Natural killer cell (primary cell): ENCODE results near the gene SERPINE2. TPM values are rescaled to one million over a fixed set of nuclear protein-coding genes. Genes with fewer than 3 reads are reported as not detected.

Source experiments
- ATAC-seq, 3 donors: fragments of 150-1000 bp in 2 of 3; fragments of 200-7000 bp in 1 of 3; cut with Tn5 transposase; 1 replicate in 1 of 3; 2 replicates in 2 of 3; pipeline ENCODE4 v1.10.0; 2021; ENCODE audit warnings: mild to moderate bottlenecking in 2 of 3, moderate library complexity in 2 of 3
- DNase-seq, 2 donors: peaks; one replicate each; pipeline versions ENCODE4 v3.0.0 to v3.0.0-alpha.2; 2013 to 2021; ENCODE audit warnings: mixed read lengths in 1 of 2
- H3K27ac ChIP-seq: one replicate; pipeline ENCODE4 v1.5.1; 2013; ENCODE audit warnings: mild to moderate bottlenecking, low read length
- H3K27me3 ChIP-seq: one replicate; pipeline ENCODE4 v1.6.1; 2013; ENCODE audit warnings: low read length; ENCODE audit not compliant: control insufficient read depth, insufficient read depth
- H3K36me3 ChIP-seq: one replicate; pipeline ENCODE4 v1.6.1; 2013; ENCODE audit warnings: low read length; ENCODE audit not compliant: control insufficient read depth, insufficient read depth
- H3K4me1 ChIP-seq: one replicate; pipeline ENCODE4 v1.6.1; 2013; ENCODE audit warnings: low read length; ENCODE audit not compliant: control insufficient read depth, insufficient read depth
- H3K4me3 ChIP-seq: one replicate; pipeline ENCODE4 v1.5.1; 2013; ENCODE audit warnings: low read length
- H3K9me3 ChIP-seq: one replicate; pipeline ENCODE4 v1.6.1; 2013; ENCODE audit warnings: low read length; ENCODE audit not compliant: control insufficient read depth, insufficient read depth
- H3K27ac Mint-ChIP-seq, 2 donors: one replicate each; pipeline ENCODE4 v1.8.0; 2022; ENCODE audit warnings: mild to moderate bottlenecking in 2 of 2, mixed read lengths in 2 of 2, moderate library complexity in 1 of 2
- H3K27me3 Mint-ChIP-seq, 2 donors: one replicate each; pipeline ENCODE4 v1.8.0; 2022; ENCODE audit warnings: low read depth in 2 of 2, mixed read lengths in 2 of 2
- H3K36me3 Mint-ChIP-seq: one replicate; pipeline ENCODE4 v1.8.0; 2022; ENCODE audit warnings: mixed read lengths
- H3K4me1 Mint-ChIP-seq, 2 donors: one replicate each; pipeline ENCODE4 v1.8.0; 2022; ENCODE audit warnings: mixed read lengths in 2 of 2
- H3K4me3 Mint-ChIP-seq: one replicate; pipeline ENCODE4 v1.8.0; 2022; ENCODE audit warnings: mild to moderate bottlenecking, moderate library complexity, mixed read lengths
- H3K9me3 Mint-ChIP-seq, 2 donors: one replicate each; pipeline ENCODE4 v1.8.0; 2022; ENCODE audit warnings: mixed read lengths in 2 of 2
- CTCF ChIP-seq: fragments of 200-600 bp; IDR thresholded peaks from one replicate; pipeline ENCODE4 v1.8.0; 2022; ENCODE audit warnings: antibody characterized with exemption
- WGBS: methylation state at CpG from one replicate; pipeline ENCODE4 v1.1.7; 2013; ENCODE audit warnings: missing lambda C conversion rate; ENCODE audit not compliant: insufficient coverage; 5-methylcytosine and 5-hydroxymethylcytosine counted together
- intact Hi-C: fragments of 100-400 bp; cut with micrococcal nuclease; formaldehyde crosslinking; loops from one replicate; pipeline ENCODE4 v1.14.2; 2022
- total RNA-seq, 4 donors: library from RNA; stranded (reverse); fragments of 120-200 nt in 1 of 4; gene quantifications; one replicate each; pipeline versions ENCODE4 v1.2.3 to v1.2.4, GENCODE V29; 2013 to 2022

The SERPINE2 gene
- total RNA-seq, 3 donors from 2014 or later (not counting 1 experiment from before 2014, with no cell fraction given): 3.5 to 14.6 (median 8.4) TPM

- Histone ChIP-seq H3K27ac (peak overlapping the region; percentile 19), H3K4me1 (peaks cover 42% of the 10 kb centered on the region), H3K9me3 (no peaks in the 10 kb centered on the region), H3K36me3 (no peaks in the 10 kb centered on the region), H3K4me3 (peak overlapping the region; percentile 85), H3K27me3 (no peaks in the 10 kb centered on the region)
- intact Hi-C loops: loop anchor here (1.0 kb wide), 2 partner anchors 12 to 184 kb away; partner anchors contain the start of gene MRPL44
- TF ChIP-seq CTCF: no peak
- H3K4me3 Mint-ChIP-seq: peak overlapping the region; percentile 95
- DNase-seq (peak in 1 of 2 donors; percentile 29), ATAC-seq (no peak)
- H3K36me3 Mint-ChIP-seq: no peaks in the 10 kb centered on the region
- 100% methylated on average over 1 of the region's 4 CpGs for WGBS
- H3K9me3 Mint-ChIP-seq: no peaks in the 10 kb centered on the region
- H3K27ac Mint-ChIP-seq: peak overlapping the region; percentile 81 to 93
- peaks cover 41 to 44% of the 10 kb centered on the region in 2 donors for H3K4me1 Mint-ChIP-seq
- H3K27me3 Mint-ChIP-seq: no peaks in the 10 kb centered on the region
Observed at GRCh38 chr2:223945755-223946154, 93.3 kb downstream of the SERPINE2 start.

- intact Hi-C loops: loop anchor here (1.0 to 5.0 kb wide), 3 partner anchors 12 to 184 kb away; partner anchors contain the start of genes AP1S3 and MRPL44
Observed at GRCh38 chr2:223944703-223945531, 94.2 kb downstream of the SERPINE2 start, which contains the start of gene WDFY1. TSS of gene WDFY1 (minus strand) at chr2:223945335. CDS start at chr2:223945284, 51 bp downstream.

GRCh38 chr2:223944166-223944702, 94.9 kb downstream of the SERPINE2 start:
- no peak for ATAC-seq
- H3K4me3 ChIP-seq: peak overlapping the region; percentile 85

More at GRCh38 chr2:223944703-223945531, 94.2 kb downstream of the SERPINE2 start, which contains the start of gene WDFY1:
- Histone ChIP-seq H3K36me3 (no peaks in the 10 kb centered on the region), H3K9me3 (no peaks in the 10 kb centered on the region), H3K27ac (peak within 1 kb of the TSS; percentile 61), H3K27me3 (no peaks in the 10 kb centered on the region), H3K4me1 (peaks cover 44% of the 10 kb centered on the region), H3K4me3 (peak within 1 kb of the TSS; percentile 85)
- Mint-ChIP-seq H3K36me3 (no peaks in the 10 kb centered on the region), H3K4me1 (peaks cover 41 to 44% of the 10 kb centered on the region in 2 donors), H3K4me3 (peak within 1 kb of the TSS; percentile 95), H3K27me3 (no peaks in the 10 kb centered on the region), H3K9me3 (no peaks in the 10 kb centered on the region), H3K27ac (peak within 1 kb of the TSS; percentile 81 to 93)
- under 1% methylated on average over 87 of the region's 87 CpGs for WGBS
- DNase-seq: peak; percentile 72 to 85
- no peak for TF ChIP-seq CTCF
- peak; percentile 73 to 92 (median 85) for ATAC-seq

More at GRCh38 chr2:223944166-223944702, 94.9 kb downstream of the SERPINE2 start:
- H3K9me3 ChIP-seq: no peaks in the 10 kb centered on the region
- H3K4me1 ChIP-seq: peaks cover 44% of the 10 kb centered on the region
- intact Hi-C loops: loop anchor here (5.0 kb wide), 1 partner anchor 107 kb away; the partner anchor contains the start of gene AP1S3
- peak overlapping the region; percentile 81 to 93 for H3K27ac Mint-ChIP-seq
- 3% methylated on average over 46 of the region's 46 CpGs for WGBS
- H3K36me3 ChIP-seq: no peaks in the 10 kb centered on the region
- H3K27ac ChIP-seq: peak overlapping the region; percentile 61
- TF ChIP-seq CTCF: no peak
- no peaks in the 10 kb centered on the region for H3K27me3 Mint-ChIP-seq
- H3K4me3 Mint-ChIP-seq: peak overlapping the region; percentile 95
- H3K4me1 Mint-ChIP-seq: peaks cover 47 to 51% of the 10 kb centered on the region in 2 donors
- H3K27me3 ChIP-seq: no peaks in the 10 kb centered on the region
- DNase-seq: peak in 1 of 2 donors; percentile 49
- no peaks in the 10 kb centered on the region for H3K36me3 Mint-ChIP-seq
- no peaks in the 10 kb centered on the region for H3K9me3 Mint-ChIP-seq
